NCI-H187 treated with DMSO at 0.1 percent for 48 hours (cell line): ENCODE data around the gene TSHZ2.
"Not testable (repeated sequence)": the region's sequence is repeated elsewhere in the genome, so short reads cannot be mapped to it uniquely, and the experiment has no call there.

ENCODE experiments used
- DNase-seq: peaks from one replicate; lab custom pipeline; 2025; lab: John Stamatoyannopoulos, UW

The TSHZ2 gene

DNA sequence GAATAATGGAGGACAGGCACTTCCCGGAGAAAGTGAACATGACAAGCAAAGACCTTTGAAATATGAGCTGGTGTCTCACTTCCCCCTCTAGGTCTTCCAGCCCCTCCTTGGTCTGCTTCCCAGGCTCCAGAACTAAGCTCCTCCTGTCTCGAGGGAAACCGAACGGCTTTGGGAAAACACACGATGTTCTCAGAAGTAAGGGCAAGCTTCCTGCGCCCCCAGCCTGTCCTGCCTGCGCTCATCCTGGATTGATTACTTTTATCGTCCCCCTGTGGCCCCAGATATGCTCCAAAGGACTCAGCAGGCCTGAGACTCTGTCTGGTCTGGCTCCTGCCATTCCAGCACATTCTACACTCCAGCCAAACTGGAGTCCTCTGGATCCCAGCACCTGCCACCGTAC is 538.1 kb downstream of the TSHZ2 start:
- no peak for DNase-seq

DNA sequence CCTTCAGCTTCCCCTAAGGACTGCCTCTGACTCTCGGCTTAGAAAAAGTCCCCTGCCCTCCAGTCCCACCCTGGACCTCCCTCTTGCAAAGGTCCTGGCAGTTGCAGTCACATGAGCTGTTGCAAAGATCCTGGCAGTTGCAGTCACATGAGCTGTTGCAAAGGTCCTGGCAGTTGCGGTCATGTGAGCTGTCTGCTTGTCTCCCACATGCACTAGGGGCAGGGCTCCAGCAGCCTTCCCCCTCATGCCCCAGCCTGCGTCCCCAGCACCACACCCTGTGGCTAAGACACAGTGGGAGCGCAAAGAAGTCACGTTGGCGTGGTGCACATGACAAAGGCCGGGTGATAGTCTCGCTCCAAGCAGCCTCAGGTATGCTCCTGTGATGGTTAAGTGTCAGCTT is 538.5 kb downstream of the TSHZ2 start:
- no peak for DNase-seq

DNA sequence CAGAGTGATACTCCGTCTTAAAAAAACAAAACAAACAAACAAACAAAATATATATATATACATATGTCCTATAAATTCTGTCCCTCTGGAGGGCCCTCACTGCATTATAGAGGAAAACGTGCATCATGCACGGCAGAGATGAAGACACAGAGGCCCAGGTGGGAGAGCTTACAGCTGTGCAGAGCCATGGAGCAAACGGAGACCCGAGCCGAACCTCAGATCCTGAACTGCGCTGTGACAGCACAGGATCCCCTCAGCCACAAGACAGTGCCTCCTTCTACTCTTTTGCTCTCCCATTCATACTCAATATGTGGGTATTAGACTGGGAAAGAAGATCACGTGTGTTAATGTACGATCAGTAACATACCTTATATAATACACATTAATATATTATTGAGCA is 539.9 kb downstream of the TSHZ2 start:
- DNase-seq = no peak

DNA sequence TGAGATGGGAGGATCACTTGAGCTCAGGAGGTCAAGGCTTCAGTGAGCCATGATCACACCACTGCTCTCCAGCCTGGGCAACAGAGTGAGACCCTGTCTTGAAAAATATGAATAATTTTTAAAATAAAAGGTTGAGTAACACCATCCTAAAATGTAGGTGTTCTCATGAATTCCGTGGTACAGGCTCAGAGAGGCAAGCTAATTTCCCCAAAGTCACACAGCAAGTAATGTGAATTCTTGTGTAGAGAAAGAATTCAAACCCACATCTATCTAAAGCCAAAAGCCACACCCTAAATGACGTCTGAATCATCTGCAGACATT is 541.0 kb downstream of the TSHZ2 start:
- no peak for DNase-seq

DNA sequence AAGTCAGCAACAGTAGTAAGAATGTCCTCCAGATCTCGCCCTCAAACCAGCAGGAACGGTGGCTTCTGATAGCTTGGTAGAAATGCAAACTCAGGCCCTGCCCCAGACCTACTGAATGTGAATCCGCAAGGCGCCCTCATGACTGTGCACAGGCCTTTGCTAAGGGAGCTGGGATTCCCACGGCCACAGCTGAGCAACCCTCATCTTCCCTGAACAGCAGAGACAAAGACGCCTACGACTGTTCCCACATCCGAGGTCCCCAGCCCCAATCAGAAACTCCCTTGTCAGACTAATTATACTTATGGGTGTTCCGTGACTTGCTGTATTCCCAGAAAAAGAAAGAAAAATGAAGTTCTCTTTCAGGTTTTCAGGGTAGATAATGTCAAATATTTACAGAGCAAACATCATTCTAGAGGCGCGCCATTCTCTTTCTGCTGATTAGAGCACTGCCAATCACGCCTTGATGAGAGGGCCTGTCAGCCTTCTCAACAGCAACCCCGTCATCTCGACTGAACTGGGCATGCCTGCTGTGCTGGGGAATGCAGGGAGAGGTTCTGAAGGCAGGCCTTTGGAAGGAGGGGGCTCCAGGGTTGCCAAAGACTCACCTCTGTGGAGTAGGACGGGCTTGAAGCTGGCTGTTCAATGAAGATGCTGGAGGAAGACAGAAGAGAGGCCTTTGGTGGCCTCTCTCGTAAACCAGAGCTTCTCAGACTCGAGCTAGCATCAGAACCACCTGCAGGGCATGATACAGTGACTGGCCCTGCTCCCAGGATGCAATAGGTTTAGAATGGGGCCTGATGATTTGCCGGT is 541.5 kb downstream of the TSHZ2 start:
- no peak for DNase-seq

DNA sequence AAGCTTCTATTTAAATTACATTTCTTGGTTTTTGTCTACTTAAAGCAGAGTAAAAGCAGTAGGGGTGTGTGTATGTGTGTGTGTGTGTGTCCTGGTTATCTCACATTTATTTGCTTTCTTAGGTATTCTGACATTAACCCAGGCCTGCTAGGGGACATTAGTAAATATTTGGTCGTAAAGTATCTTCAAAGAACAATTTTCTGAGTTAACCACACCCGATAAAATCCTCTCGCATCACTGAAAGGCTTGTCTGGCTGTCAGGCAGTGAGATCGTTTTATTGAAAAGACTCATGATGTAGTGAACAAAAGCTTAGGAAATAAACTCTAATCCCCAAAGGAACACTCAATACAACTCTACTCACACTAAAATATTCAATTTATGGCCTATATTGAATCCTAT is 543.6 kb downstream of the TSHZ2 start:
- no peak for DNase-seq

DNA sequence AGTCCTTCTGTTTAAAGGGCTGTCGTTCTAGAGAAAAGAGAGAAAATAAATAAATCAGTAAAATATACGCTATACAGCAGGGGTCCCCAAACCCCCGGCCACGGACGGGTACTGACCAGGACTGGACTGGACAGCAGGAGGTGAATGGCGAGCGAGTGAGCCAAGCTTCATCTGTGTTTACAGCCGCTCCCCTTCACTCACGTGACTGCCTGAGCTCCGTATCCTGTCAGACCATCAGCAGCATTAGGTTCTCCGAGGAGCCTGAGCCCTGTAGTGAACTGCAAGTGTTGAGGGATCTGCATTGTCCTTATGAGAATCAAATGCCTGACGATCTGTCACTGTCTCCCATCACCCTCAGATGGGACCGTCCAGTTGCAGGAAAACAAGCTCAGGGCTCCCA is 545.0 kb downstream of the TSHZ2 start:
- no peak for DNase-seq

DNA sequence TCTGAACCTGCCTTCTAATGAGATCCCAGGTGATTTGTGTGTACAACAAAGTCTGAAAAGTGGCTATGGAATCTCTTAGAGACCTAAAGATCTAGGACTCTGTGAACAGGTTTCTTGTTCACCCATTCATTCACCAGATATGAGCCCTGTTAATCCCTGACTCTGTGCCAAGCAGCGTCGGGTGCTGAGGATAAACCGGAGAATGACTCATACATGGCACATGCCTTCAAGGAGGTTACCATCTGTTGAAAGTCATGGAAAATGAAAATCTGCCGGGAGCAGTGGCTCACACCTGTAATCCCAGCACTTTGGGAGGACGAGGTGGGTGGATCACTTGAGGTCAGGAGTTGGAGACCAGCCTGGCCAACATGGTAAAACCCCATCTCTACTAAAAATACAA is 549.3 kb downstream of the TSHZ2 start:
- DNase-seq = not testable (repeated sequence)

DNA sequence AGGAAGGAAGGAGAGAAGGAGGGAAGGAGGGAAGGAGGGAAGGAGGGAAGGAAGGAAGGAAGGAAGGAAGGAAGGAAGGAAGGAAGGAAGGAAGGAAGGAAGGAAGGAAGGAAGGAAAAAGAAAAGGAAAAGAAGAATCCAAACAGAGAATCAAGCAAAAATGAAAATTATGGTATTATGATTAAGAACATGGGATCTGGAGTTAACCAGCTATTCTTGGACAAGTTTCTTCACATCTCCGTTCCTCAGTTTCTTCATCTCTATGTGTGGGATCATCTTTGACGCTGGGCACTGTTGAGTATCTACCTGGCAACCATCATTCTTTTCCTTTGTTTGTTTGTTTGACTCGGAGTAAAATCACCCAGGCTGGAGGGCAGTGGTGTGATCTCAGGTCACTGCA is 549.9 kb downstream of the TSHZ2 start:
- no peak for DNase-seq

DNA sequence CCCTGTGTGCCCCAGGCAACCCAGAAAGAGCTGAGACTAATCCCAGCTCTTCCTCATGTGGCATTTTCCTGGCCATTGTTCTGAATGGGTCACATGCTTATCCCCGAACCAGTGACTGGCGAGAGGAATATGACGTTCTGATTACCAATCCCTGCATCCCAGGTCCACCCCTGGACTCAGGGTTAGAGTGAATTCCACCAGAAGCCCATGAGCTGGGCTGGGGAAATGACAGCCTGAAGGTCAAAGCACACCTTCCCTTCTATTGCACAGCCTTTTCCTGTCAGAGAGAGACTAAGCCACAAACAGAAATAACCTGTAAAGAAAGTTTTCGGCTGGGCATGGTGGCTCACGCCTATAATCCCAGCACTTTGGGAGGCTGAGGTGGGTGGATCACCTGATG is 550.5 kb downstream of the TSHZ2 start:
- no peak for DNase-seq

DNA sequence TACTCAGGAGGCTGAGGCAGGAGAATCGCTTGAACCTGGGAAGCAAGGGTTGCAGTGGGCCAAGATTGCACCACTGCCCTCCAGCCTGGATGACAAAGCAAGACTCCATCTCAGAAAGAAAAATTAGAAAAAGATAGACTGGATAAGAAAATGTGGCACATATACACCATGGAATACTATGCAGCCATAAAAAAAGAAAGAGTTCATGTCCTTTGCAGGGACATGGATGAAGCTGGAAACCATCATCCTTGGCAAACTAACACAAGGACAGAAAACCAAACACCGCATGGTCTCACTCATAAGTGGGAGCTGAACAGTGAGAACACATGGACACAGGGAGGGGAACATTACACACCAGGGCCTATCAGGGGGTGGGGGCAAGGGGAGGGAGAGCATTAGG is 551.5 kb downstream of the TSHZ2 start:
- not testable (repeated sequence) for DNase-seq

DNA sequence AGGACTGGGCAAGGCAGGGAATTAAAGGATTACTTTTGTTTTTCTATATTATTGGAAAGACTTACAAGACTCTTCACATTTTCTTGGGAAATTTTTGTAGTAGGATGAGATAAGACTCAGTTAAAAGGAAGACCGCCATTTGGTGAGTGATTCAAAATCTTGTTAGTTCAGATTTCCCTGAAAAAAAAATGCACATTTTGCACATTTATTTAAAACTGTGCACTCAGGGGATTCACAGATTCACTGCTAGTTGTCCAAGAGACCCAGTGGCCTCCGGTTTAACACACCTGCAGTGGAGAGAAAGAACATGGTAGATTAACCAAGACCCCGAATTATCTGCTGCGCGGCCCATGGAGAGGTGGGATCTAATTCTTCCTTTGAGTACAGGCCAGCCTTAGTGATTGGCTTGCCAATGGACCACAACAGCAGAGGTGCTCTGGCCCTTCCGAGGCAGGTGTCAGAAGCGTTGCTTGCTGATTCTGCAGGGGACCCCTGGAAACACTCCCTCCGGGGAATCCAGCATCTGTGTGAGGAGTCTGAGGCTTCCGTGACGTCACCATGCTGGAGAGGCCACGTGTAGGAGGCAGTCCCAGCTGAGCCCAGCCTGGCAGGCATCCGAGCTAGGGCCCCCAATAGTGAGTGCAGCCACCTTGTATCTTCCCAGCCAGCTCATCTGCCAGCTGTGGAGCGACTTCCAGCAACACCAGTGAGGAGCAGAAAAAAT is 552.6 kb downstream of the TSHZ2 start:
- no peak for DNase-seq

DNA sequence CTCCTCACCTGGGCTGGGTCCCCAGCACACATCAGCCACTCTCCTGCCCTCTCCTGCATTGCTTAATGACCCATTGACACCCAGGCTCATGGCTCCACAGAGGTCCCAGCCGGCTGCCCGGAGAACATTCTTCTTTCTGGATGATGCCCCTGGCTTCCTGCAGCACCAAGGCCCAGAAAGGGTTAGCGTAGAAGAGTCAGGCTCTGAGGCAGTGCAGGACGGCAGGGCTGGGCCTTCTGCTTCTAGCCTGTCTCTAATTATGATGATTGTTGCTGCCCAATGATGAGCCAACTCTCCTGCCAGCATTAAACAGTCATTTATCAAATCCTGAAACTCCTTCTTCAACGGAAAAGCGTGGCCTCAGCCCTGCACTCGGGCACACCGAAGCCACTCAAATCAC is 555.0 kb downstream of the TSHZ2 start:
- no peak for DNase-seq

DNA sequence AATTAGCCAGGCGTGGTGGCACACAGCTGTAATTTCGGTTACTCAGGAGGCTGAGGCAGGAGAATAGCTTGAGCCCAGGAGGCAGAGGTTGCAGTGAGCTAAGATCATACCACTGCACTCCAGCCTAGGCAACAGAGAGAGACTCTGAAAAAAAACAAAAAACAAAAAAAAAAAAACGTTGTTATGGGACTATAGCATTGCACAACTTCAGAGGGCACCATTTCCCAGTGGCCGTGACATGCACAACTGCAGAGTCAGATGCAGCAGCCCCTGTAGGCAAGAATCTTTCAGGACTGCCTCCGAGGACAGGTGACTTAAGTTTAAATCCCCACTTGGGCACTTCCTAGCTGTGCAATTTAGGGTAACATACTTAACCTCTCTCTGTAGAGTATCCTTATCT is 557.5 kb downstream of the TSHZ2 start:
- no peak for DNase-seq

DNA sequence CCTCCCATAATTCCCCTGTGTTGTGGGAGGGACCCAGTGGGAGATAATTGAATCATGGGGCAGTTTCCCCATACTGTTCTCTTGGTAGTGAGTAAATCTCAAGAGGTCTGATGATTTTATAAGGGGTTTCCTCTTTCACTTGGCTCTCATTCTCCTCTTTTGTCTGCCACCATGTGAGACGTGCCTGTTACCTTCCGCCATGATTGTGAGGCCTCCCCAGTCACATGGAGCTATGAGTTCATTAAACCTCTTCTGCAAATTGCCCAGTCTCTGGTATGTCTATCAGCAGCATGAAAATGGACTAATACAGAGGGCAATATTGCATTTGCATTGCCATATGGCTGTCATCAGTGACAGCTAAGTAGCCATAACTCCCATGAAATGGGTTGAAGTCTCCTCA is 558.3 kb downstream of the TSHZ2 start:
- DNase-seq = no peak

DNA sequence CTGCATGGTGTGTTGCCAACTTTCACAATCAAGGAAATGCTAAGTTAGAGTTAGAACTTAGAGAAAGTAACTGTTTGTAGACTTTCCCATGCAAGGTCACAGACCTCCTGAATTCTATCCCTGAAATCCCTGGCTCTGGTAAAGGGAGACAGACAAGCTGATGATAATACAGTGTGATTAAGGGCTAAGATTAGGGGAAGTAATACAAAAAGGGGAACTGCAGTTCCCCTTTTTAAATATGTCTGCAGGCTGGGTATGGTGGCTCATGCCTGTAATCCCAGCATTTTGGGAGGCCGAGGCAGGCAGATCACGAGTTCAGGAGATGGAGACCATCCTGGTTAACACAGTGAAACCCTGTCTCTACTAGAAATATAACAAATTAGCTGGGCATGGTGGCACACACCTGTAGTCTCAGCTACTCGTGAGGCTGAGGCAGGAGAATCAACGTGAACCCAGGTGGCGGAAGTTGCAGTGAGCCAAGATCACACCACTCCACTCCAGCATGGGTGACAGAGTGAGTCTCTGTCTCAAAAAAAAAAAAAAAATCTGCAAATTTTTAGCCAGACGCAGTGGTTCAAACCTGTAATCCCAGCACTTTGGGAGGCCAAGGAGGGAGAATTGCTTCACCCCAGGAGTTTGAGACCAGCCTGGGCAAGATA is 560.6 kb downstream of the TSHZ2 start:
- DNase-seq = not testable (repeated sequence)

DNA sequence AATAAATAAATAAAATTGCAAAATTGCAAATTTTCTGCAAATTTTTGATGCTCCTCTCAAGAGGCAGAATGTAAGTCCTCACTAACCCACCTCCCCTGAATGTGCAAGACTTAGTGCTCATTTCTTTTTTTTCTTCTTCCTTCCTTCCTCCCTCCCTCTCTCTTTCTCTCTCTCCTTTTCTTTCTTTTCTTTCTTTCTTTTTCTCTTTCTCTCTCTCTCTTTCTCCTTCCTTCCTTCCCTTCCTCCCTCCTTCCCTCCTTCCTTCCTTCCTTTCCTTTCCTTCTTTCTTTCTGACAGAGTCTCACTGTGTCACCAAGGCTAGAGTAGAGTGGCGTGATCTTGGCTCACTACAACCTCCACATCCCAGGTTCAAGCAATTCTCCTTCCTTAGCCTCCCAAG is 561.3 kb downstream of the TSHZ2 start:
- DNase-seq = no peak

DNA sequence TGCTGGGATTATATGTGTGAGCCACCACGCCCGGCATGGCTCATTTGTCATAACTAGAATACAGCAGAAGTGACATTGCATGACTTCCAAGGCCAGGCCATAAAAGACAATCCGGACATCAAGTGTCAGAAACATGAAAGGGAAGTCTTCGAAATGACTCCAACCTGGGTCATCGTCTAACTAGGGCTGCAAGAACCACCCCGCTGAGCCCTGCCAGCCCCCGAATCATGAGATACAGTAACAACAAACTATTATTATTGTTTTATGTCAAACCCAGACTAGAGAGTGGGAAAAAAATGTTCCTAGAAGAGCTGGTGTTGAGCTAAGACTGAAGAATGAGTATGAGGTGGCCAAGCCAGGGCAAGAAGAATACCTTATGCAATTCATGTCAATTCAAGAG is 561.9 kb downstream of the TSHZ2 start:
- no peak for DNase-seq

DNA sequence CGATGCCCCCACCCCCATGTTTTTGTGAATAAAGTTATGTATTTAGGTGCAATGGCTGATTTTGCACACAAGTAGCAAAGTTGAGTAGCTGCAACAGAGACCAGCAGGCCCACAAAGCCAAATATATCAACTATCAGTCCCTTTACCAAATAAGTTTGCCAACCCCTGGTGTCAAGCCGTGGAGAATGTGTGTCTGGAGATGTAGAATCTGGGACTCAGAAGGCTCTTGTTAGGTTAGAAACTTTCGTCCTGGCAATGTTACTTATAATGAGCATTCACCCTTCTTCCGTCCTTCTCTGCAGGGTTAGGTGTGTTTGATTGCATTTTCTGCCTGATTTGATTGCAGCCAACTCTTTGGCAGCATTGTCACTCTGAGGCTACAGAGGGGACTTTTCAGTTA is 563.7 kb downstream of the TSHZ2 start:
- DNase-seq = no peak

DNA sequence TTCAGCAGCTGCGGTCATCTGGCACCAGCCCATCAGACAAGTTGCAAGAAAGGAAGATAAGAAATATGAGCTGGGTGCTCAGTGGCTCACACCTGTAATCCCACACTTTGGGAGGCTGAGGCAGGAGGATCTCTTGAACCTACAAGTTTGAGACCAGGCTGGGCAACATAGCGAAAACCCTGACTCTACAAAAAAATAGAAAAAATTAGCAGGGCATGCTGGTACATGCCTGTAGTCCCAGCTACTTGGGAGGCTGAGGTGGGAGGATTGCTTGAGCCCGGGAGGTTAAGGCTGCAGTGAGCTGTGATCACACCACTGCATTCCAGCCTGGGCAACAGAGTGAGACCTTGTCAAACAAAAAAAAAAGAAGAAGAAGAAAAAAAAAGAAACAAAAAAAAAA is 564.2 kb downstream of the TSHZ2 start:
- not testable (repeated sequence) for DNase-seq

DNA sequence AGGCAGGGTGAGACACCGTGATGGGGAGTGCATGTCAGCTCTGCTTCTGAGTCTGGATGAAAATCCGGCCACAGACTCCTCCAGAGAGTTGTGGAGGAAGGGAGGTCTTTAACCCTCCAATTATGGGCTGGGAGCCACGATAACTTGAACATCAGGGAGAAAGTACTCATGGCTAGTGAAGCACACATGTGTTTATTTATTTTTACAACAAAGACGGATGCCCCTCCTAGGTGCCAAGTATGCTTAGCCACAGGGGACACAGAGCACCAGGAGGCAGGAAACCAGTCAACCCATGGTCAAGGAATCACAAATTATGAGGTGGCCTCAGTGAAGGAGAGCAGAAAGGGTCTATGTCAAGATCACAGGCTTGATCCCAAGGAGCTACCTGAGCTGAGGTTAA is 567.4 kb downstream of the TSHZ2 start:
- DNase-seq = no peak
